ENCODE results near the gene PRDX1. TPM values are rescaled to one million over a fixed set of nuclear protein-coding genes. Genes with fewer than 3 reads are reported as not detected.

PRDX1 gene
- total and polyA plus RNA-seq, 2 of the 4 experiments (the other 2 are of a cell fraction) = 612 to 883 TPM

GRCh38 chr1:45569571-45569961, 47.9 kb upstream of the PRDX1 start:
- Histone ChIP-seq H4K8ac (ENCODE audit: low read depth in 2 of 2, low read length in 2 of 2) (no peak overlapping the region), H3K4ac (ENCODE audit: low read depth, low read length) (no peak overlapping the region), H4K91ac (ENCODE audit: insufficient read depth, low read depth, low read length) (no peak overlapping the region), H2BK15ac (ENCODE audit: low read depth, low read length) (no peak overlapping the region), H3K9me1 (ENCODE audit: insufficient read depth, low read length) (no peaks in the 10 kb centered on the region), H3K27ac (ENCODE audit: insufficient read depth, low read length) (no peak overlapping the region), H2AK9ac (replicated peaks; ENCODE audit: low read depth, low read length, poor library complexity) (peak overlapping the region; percentile 92), H3K4me2 (ENCODE audit: low read depth, low read length) (no peak overlapping the region), H4K20me1 (ENCODE audit: insufficient read depth, low read length) (no peaks in the 10 kb centered on the region; the same call in 1 of the 2 replicates), H2BK5ac (ENCODE audit: low read depth, low read length, poor library complexity, severe bottlenecking) (no peak overlapping the region), H3K9ac (ENCODE audit: low read depth, low read length) (no peak overlapping the region), H3K56ac (ENCODE audit: extremely low read depth, insufficient read depth, low read length) (no peak overlapping the region), H2BK120ac (ENCODE audit: low read depth, low read length) (no peak overlapping the region), H3K4me3 (ENCODE audit: insufficient read depth, low read depth, low read length) (no peak overlapping the region), H2AFZ (replicated peaks; ENCODE audit: low read length, poor library complexity) (no peak overlapping the region), H3K36me3 (ENCODE audit: control insufficient read depth, insufficient read depth, low read length) (peaks cover 31% of the 10 kb centered on the region), H2BK20ac (ENCODE audit: low read depth, low read length) (no peak overlapping the region), H3K4me1 (ENCODE audit: control insufficient read depth, insufficient read depth, low read length) (no peaks in the 10 kb centered on the region), H3K23ac (ENCODE audit: low read depth, low read length) (no peak overlapping the region), H4K5ac (ENCODE audit: low read depth, low read length) (no peak overlapping the region), H3K79me1 (ENCODE audit: low read depth in 1 of 2, low read length in 2 of 2) (peaks cover 0 to 7% of the 10 kb centered on the region in 2 experiments; a peak in 1 of 4 replicates), H2AK5ac (ENCODE audit: low read depth, low read length) (no peak overlapping the region), H3K9me3 (ENCODE audit: control insufficient read depth, insufficient read depth, low read length) (no peaks in the 10 kb centered on the region), H3K18ac (ENCODE audit: low read depth, low read length) (no peak overlapping the region), H3K14ac (replicated peaks; ENCODE audit: low read depth, low read length) (no peak overlapping the region), H3K27me3 (ENCODE audit: control insufficient read depth, insufficient read depth, low read length) (no peaks in the 10 kb centered on the region)
- TF ChIP-seq POLR2A (IDR thresholded peaks at IDR 0.05; ENCODE audit: low read depth, low read length) (no peak), MXI1 (IDR thresholded peaks at IDR 0.05; ENCODE audit: borderline replicate concordance, low read depth, low read length) (no peak), FOS (IDR thresholded peaks at IDR 0.05; ENCODE audit: low read depth, low read length) (no peak), RFX5 (IDR thresholded peaks at IDR 0.05; ENCODE audit: low read depth, low read length) (no peak), ELK1 (IDR thresholded peaks at IDR 0.05; ENCODE audit: borderline replicate concordance, low read depth, low read length) (no peak), MAFK (IDR thresholded peaks at IDR 0.05; ENCODE audit: low read depth, low read length) (no peak), RCOR1 (IDR thresholded peaks at IDR 0.05; ENCODE audit: insufficient replicate concordance, low read length) (no peak), CEBPB (IDR thresholded peaks at IDR 0.05; ENCODE audit: low read depth, low read length) (no peak), BHLHE40 (IDR thresholded peaks at IDR 0.05; ENCODE audit: low read depth, low read length) (no peak), NFE2L2 (IDR thresholded peaks at IDR 0.05; ENCODE audit: low read depth, low read length) (no peak), RAD21 (IDR thresholded peaks at IDR 0.05; ENCODE audit: low read length) (no peak), CHD1 (IDR thresholded peaks at IDR 0.05; ENCODE audit: low read depth, low read length) (no peak)
- ATAC-seq (ENCODE audit: low read depth) (no peak), DNase-seq (no peak)
- 55% methylated on average over 3 of the region's 4 CpGs; no CpG with 5 or more reads in 1 of the 2 experiments for WGBS, 2 experiments (ENCODE audit: extremely low coverage in 2 of 2, insufficient read length in 1 of 2)
- no TSS peak for BruUV-seq (replicated peaks)
- dilution Hi-C loops (cut with HindIII; ENCODE audit: low sequenced_read_pairs, unreplicated experiment) (no loop called here), in situ Hi-C loops (cut with MboI; ENCODE audit: low sequenced_read_pairs) (loop anchor here (5.0 kb wide), 2 partner anchors 52 to 557 kb away; partner anchors contain the start of genes HECTD3 and UROD), intact Hi-C loops (cut with micrococcal nuclease) (no loop called here)
- CTCF ChIA-PET = interaction anchor here (0.6 to 1.7 kb wide), 4 partner anchors 11 to 209 kb away, joined by 3 to 5 read pairs (median 4); partner anchors contain the start of gene TESK2
- POLR2A ChIA-PET (ENCODE audit: unreplicated experiment) = no interaction called here

All from IMR-90 (cell line).